Measurements from ENCODE around the gene ST3GAL3. TPM values are rescaled to one million over a fixed set of nuclear protein-coding genes. Genes with fewer than 3 reads are reported as not detected.

ST3GAL3 gene
- polyA plus RNA-seq, 2 donors, result 3.6 to 4.5 TPM

GRCh38 chr1:43849670-43850069, 142.3 kb downstream of the ST3GAL3 start:
- Histone ChIP-seq H3K36me3 (ENCODE audit: control insufficient read depth in 2 of 2, insufficient read depth in 2 of 2, low read length in 1 of 2) (no peaks in the 10 kb centered on the region), H3K27ac (ENCODE audit: low read depth in 2 of 2, low read length in 1 of 2) (no peak overlapping the region), H3K4me1 (ENCODE audit: control insufficient read depth in 2 of 2, insufficient read depth in 2 of 2, low read length in 1 of 2) (peaks cover 0 to 3% of the 10 kb centered on the region in 2 donors), H3K27me3 (ENCODE audit: control insufficient read depth in 1 of 2, insufficient read depth in 2 of 2, low read length in 2 of 2) (no peaks in the 10 kb centered on the region), H3K4me3 (ENCODE audit: low read depth in 1 of 2, low read length in 2 of 2) (no peak overlapping the region), H3K9me3 (ENCODE audit: control insufficient read depth in 2 of 2, insufficient read depth in 1 of 2, low read depth in 1 of 2, low read length in 1 of 2) (no peaks in the 10 kb centered on the region)
- WGBS, 2 donors, result 65 to 91% methylated on average over 1 of the region's 1 CpG

- Histone ChIP-seq H3K27ac (ENCODE audit: low read depth in 2 of 2, low read length in 1 of 2) (no peak overlapping the region), H3K27me3 (ENCODE audit: control insufficient read depth in 1 of 2, insufficient read depth in 2 of 2, low read length in 2 of 2) (no peaks in the 10 kb centered on the region), H3K4me3 (ENCODE audit: low read depth in 1 of 2, low read length in 2 of 2) (no peak overlapping the region), H3K9me3 (ENCODE audit: control insufficient read depth in 2 of 2, insufficient read depth in 1 of 2, low read depth in 1 of 2, low read length in 1 of 2) (no peaks in the 10 kb centered on the region), H3K36me3 (ENCODE audit: control insufficient read depth in 2 of 2, insufficient read depth in 2 of 2, low read length in 1 of 2) (no peaks in the 10 kb centered on the region), H3K4me1 (ENCODE audit: control insufficient read depth in 2 of 2, insufficient read depth in 2 of 2, low read length in 1 of 2) (peaks cover 0 to 3% of the 10 kb centered on the region in 2 donors)
- WGBS, 2 donors, result 90 to 96% methylated on average over 8 of the region's 8 CpGs
These were observed 143.4 kb downstream of the ST3GAL3 start for GRCh38 chr1:43850591-43851233.

GRCh38 chr1:43851561-43852338, 144.4 kb downstream of the ST3GAL3 start:
- H3K4me3 ChIP-seq (ENCODE audit: low read depth in 1 of 2, low read length in 2 of 2), result no peak overlapping the region
- H3K36me3 ChIP-seq (ENCODE audit: control insufficient read depth in 2 of 2, insufficient read depth in 2 of 2, low read length in 1 of 2), result no peaks in the 10 kb centered on the region
- no peak overlapping the region for H3K27ac ChIP-seq (ENCODE audit: low read depth in 2 of 2, low read length in 1 of 2)
- H3K9me3 ChIP-seq (ENCODE audit: control insufficient read depth in 2 of 2, insufficient read depth in 1 of 2, low read depth in 1 of 2, low read length in 1 of 2), result no peaks in the 10 kb centered on the region
- H3K27me3 ChIP-seq (ENCODE audit: control insufficient read depth in 1 of 2, insufficient read depth in 2 of 2, low read length in 2 of 2), result no peaks in the 10 kb centered on the region
- peaks cover 0 to 3% of the 10 kb centered on the region in 2 donors for H3K4me1 ChIP-seq (ENCODE audit: control insufficient read depth in 2 of 2, insufficient read depth in 2 of 2, low read length in 1 of 2)
- 92 to 96% methylated on average over 17 of the region's 17 CpGs for WGBS, 2 donors

- no peaks in the 10 kb centered on the region for H3K9me3 ChIP-seq (ENCODE audit: control insufficient read depth in 2 of 2, insufficient read depth in 1 of 2, low read depth in 1 of 2, low read length in 1 of 2)
- no peaks in the 10 kb centered on the region for H3K27me3 ChIP-seq (ENCODE audit: control insufficient read depth in 1 of 2, insufficient read depth in 2 of 2, low read length in 2 of 2)
- H3K4me3 ChIP-seq (ENCODE audit: low read depth in 1 of 2, low read length in 2 of 2), result no peak overlapping the region
- peaks cover 0 to 7% of the 10 kb centered on the region in 2 donors for H3K4me1 ChIP-seq (ENCODE audit: control insufficient read depth in 2 of 2, insufficient read depth in 2 of 2, low read length in 1 of 2)
- H3K27ac ChIP-seq (ENCODE audit: low read depth in 2 of 2, low read length in 1 of 2), result peak overlapping the region in 1 of 2 donors; percentile 28
- WGBS, 2 donors, result 35 to 48% methylated on average over 7 of the region's 7 CpGs
- no peaks in the 10 kb centered on the region for H3K36me3 ChIP-seq (ENCODE audit: control insufficient read depth in 2 of 2, insufficient read depth in 2 of 2, low read length in 1 of 2)
These were observed 146.0 kb downstream of the ST3GAL3 start for GRCh38 chr1:43853161-43853921.

GRCh38 chr1:43854473-43854872, 147.1 kb downstream of the ST3GAL3 start:
- H3K36me3 ChIP-seq (ENCODE audit: control insufficient read depth in 2 of 2, insufficient read depth in 2 of 2, low read length in 1 of 2), result no peaks in the 10 kb centered on the region
- no peaks in the 10 kb centered on the region for H3K9me3 ChIP-seq (ENCODE audit: control insufficient read depth in 2 of 2, insufficient read depth in 1 of 2, low read depth in 1 of 2, low read length in 1 of 2)
- peaks cover 3 to 11% of the 10 kb centered on the region in 2 donors for H3K4me1 ChIP-seq (ENCODE audit: control insufficient read depth in 2 of 2, insufficient read depth in 2 of 2, low read length in 1 of 2)
- no peak overlapping the region for H3K27ac ChIP-seq (ENCODE audit: low read depth in 2 of 2, low read length in 1 of 2)
- WGBS, 2 donors, result 95% methylated on average over 4 of the region's 4 CpGs
- H3K27me3 ChIP-seq (ENCODE audit: control insufficient read depth in 1 of 2, insufficient read depth in 2 of 2, low read length in 2 of 2), result no peaks in the 10 kb centered on the region
- no peak overlapping the region for H3K4me3 ChIP-seq (ENCODE audit: low read depth in 1 of 2, low read length in 2 of 2)

- no peaks in the 10 kb centered on the region for H3K27me3 ChIP-seq (ENCODE audit: control insufficient read depth in 1 of 2, insufficient read depth in 2 of 2, low read length in 2 of 2)
- H3K9me3 ChIP-seq (ENCODE audit: control insufficient read depth in 2 of 2, insufficient read depth in 1 of 2, low read depth in 1 of 2, low read length in 1 of 2), result no peaks in the 10 kb centered on the region
- no peak overlapping the region for H3K27ac ChIP-seq (ENCODE audit: low read depth in 2 of 2, low read length in 1 of 2)
- H3K36me3 ChIP-seq (ENCODE audit: control insufficient read depth in 2 of 2, insufficient read depth in 2 of 2, low read length in 1 of 2), result peaks cover 0 to 2% of the 10 kb centered on the region in 2 donors
- peaks cover 3 to 13% of the 10 kb centered on the region in 2 donors for H3K4me1 ChIP-seq (ENCODE audit: control insufficient read depth in 2 of 2, insufficient read depth in 2 of 2, low read length in 1 of 2)
- WGBS, 2 donors, result 92 to 98% methylated on average over 5 of the region's 5 CpGs
- H3K4me3 ChIP-seq (ENCODE audit: low read depth in 1 of 2, low read length in 2 of 2), result no peak overlapping the region
These were observed 148.9 kb downstream of the ST3GAL3 start for GRCh38 chr1:43856188-43856587.

- H3K27ac ChIP-seq (ENCODE audit: low read depth in 2 of 2, low read length in 1 of 2), result no peak overlapping the region
- H3K27me3 ChIP-seq (ENCODE audit: control insufficient read depth in 1 of 2, insufficient read depth in 2 of 2, low read length in 2 of 2), result no peaks in the 10 kb centered on the region
- no peaks in the 10 kb centered on the region for H3K9me3 ChIP-seq (ENCODE audit: control insufficient read depth in 2 of 2, insufficient read depth in 1 of 2, low read depth in 1 of 2, low read length in 1 of 2)
- H3K36me3 ChIP-seq (ENCODE audit: control insufficient read depth in 2 of 2, insufficient read depth in 2 of 2, low read length in 1 of 2), result peaks cover 0 to 2% of the 10 kb centered on the region in 2 donors
- no peak overlapping the region for H3K4me3 ChIP-seq (ENCODE audit: low read depth in 1 of 2, low read length in 2 of 2)
- H3K4me1 ChIP-seq (ENCODE audit: control insufficient read depth in 2 of 2, insufficient read depth in 2 of 2, low read length in 1 of 2), result peaks cover 3 to 13% of the 10 kb centered on the region in 2 donors
These were observed 149.8 kb downstream of the ST3GAL3 start for GRCh38 chr1:43857163-43857562.

GRCh38 chr1:43858324-43858723, 151.0 kb downstream of the ST3GAL3 start:
- 15 to 16% methylated on average over 2 of the region's 2 CpGs for WGBS, 2 donors
- Histone ChIP-seq H3K4me3 (ENCODE audit: low read depth in 1 of 2, low read length in 2 of 2) (no peak overlapping the region), H3K9me3 (ENCODE audit: control insufficient read depth in 2 of 2, insufficient read depth in 1 of 2, low read depth in 1 of 2, low read length in 1 of 2) (no peaks in the 10 kb centered on the region), H3K36me3 (ENCODE audit: control insufficient read depth in 2 of 2, insufficient read depth in 2 of 2, low read length in 1 of 2) (peaks cover 0 to 2% of the 10 kb centered on the region in 2 donors), H3K27ac (ENCODE audit: low read depth in 2 of 2, low read length in 1 of 2) (peak overlapping the region in 1 of 2 donors; percentile 38), H3K4me1 (ENCODE audit: control insufficient read depth in 2 of 2, insufficient read depth in 2 of 2, low read length in 1 of 2) (peaks cover 3 to 11% of the 10 kb centered on the region in 2 donors), H3K27me3 (ENCODE audit: control insufficient read depth in 1 of 2, insufficient read depth in 2 of 2, low read length in 2 of 2) (no peaks in the 10 kb centered on the region)

- H3K4me1 ChIP-seq (ENCODE audit: control insufficient read depth in 2 of 2, insufficient read depth in 2 of 2, low read length in 1 of 2), result peaks cover 3 to 11% of the 10 kb centered on the region in 2 donors
- 46 to 64% methylated on average over 3 of the region's 3 CpGs for WGBS, 2 donors
- H3K36me3 ChIP-seq (ENCODE audit: control insufficient read depth in 2 of 2, insufficient read depth in 2 of 2, low read length in 1 of 2), result peaks cover 0 to 2% of the 10 kb centered on the region in 2 donors
- no peak overlapping the region for H3K4me3 ChIP-seq (ENCODE audit: low read depth in 1 of 2, low read length in 2 of 2)
- no peaks in the 10 kb centered on the region for H3K27me3 ChIP-seq (ENCODE audit: control insufficient read depth in 1 of 2, insufficient read depth in 2 of 2, low read length in 2 of 2)
- no peaks in the 10 kb centered on the region for H3K9me3 ChIP-seq (ENCODE audit: control insufficient read depth in 2 of 2, insufficient read depth in 1 of 2, low read depth in 1 of 2, low read length in 1 of 2)
- no peak overlapping the region for H3K27ac ChIP-seq (ENCODE audit: low read depth in 2 of 2, low read length in 1 of 2)
These were observed 154.0 kb downstream of the ST3GAL3 start for GRCh38 chr1:43861337-43861736.
